Stimulated activated CD4-positive, alpha-beta T cell treated with anti-CD3 and anti-CD28 coated beads, Interleukin-4, amount 100 ng/mL, for 24 hours (primary cell): ENCODE results near the gene ZBTB7A.

Experiments used
- DNase-seq: peaks from one replicate; pipeline ENCODE4 v3.0.0-alpha.2; 2020

ZBTB7A gene

GRCh38 chr19:4066682-4067395 lies at the start of gene ZBTB7A:
ZBTB7A (minus strand) TSS chr19:4066899; CDS start chr19:4055232, 11,667 bp downstream.
- peak; percentile 76 for DNase-seq

GRCh38 chr19:4115818-4116385 lies 49.2 kb upstream of the ZBTB7A start:
- DNase-seq: no peak

- DNase-seq: peak; percentile 55
These were observed 48.5 kb upstream of the ZBTB7A start for GRCh38 chr19:4115050-4115817.

- no peak for DNase-seq
These were observed 47.5 kb upstream of the ZBTB7A start for GRCh38 chr19:4114181-4114580.

- no peak for DNase-seq
These were observed 46.8 kb upstream of the ZBTB7A start for GRCh38 chr19:4113398-4114088.

- no peak for DNase-seq
These were observed 45.7 kb upstream of the ZBTB7A start for GRCh38 chr19:4112367-4112766.

- no peak for DNase-seq
These were observed 42.9 kb upstream of the ZBTB7A start for GRCh38 chr19:4109626-4109945.

GRCh38 chr19:4108767-4109625 lies 42.3 kb upstream of the ZBTB7A start:
- peak; percentile 51 for DNase-seq

- no peak for DNase-seq
These were observed 36.4 kb upstream of the ZBTB7A start for GRCh38 chr19:4103080-4103433.

GRCh38 chr19:4102339-4103079 lies 35.8 kb upstream of the ZBTB7A start:
- DNase-seq: no peak

- DNase-seq: no peak
These were observed 34.7 kb upstream of the ZBTB7A start for GRCh38 chr19:4101496-4101770.

- DNase-seq: no peak
These were observed 34.2 kb upstream of the ZBTB7A start for GRCh38 chr19:4100647-4101495.

GRCh38 chr19:4099041-4099764 lies 32.5 kb upstream of the ZBTB7A start:
- DNase-seq: no peak

GRCh38 chr19:4098493-4098892 lies 31.8 kb upstream of the ZBTB7A start:
- DNase-seq: no peak

- DNase-seq: no peak
These were observed 30.8 kb upstream of the ZBTB7A start for GRCh38 chr19:4097501-4097900.

GRCh38 chr19:4096049-4096892 lies 29.6 kb upstream of the ZBTB7A start:
- DNase-seq: no peak

- no peak for DNase-seq
These were observed 28.8 kb upstream of the ZBTB7A start for GRCh38 chr19:4095488-4095844.

GRCh38 chr19:4094761-4095487 lies 28.2 kb upstream of the ZBTB7A start:
- no peak for DNase-seq

- no peak for DNase-seq
These were observed 27.6 kb upstream of the ZBTB7A start for GRCh38 chr19:4094291-4094690.
